Caco-2 (cell line): Measurements from ENCODE around the gene SORCS2. TPM values are rescaled to one million over a fixed set of nuclear protein-coding genes. Genes with fewer than 3 reads are reported as not detected.

ENCODE experiments used
- BruUV-seq: library from RNA; stranded (reverse); fragments of 400-500 nt; replicated peaks from 2 replicates; lab custom pipeline; 2021; lab: Mats Ljungman, UMichigan
- CTCF ChIA-PET: fragments of 300-600 bp; sonication (Branson Sonifier 250); formaldehyde crosslinking; loops from one replicate; lab custom pipeline; 2022; ENCODE audit warnings: antibody characterized with exemption; lab: Charles Lee
- POLR2A ChIA-PET: fragments of 300-600 bp; sonication (Branson Sonifier 250); formaldehyde crosslinking; loops from one replicate; lab custom pipeline; 2022; ENCODE audit warnings: antibody characterized with exemption; lab: Charles Lee
- DNase-seq, 2 experiments: peaks; one replicate each; pipeline versions ENCODE4 v3.0.0 to v3.0.0-alpha.2; 2020 to 2022
- H3K27me3 ChIP-seq: replicated peaks from 2 replicates; pipeline ENCODE4 v1.6.0; 2011; ENCODE audit warnings: low read length; ENCODE audit not compliant: control insufficient read depth, insufficient read depth
- H3K36me3 ChIP-seq: 2 replicates; pipeline ENCODE4 v1.5.1; 2011; ENCODE audit warnings: low read length; ENCODE audit not compliant: control insufficient read depth, insufficient read depth
- H3K4me1 ChIP-seq: fragments of 250-450 bp; sonication (Bioruptor Pico); 2 replicates; pipeline ENCODE4 v1.5.1; 2020; ENCODE audit warnings: mild to moderate bottlenecking
- H3K4me3 ChIP-seq: 2 replicates; pipeline ENCODE4 v1.5.1; 2011; ENCODE audit warnings: low read depth, mild to moderate bottlenecking, control low read depth, low read length
- H3K9me3 ChIP-seq: fragments of 250-450 bp; sonication (Bioruptor Pico); 2 replicates; pipeline ENCODE4 v1.5.1; 2020; ENCODE audit warnings: mild to moderate bottlenecking, moderate library complexity
- H3K27ac Mint-ChIP-seq: one replicate; pipeline ENCODE4 v1.8.0; 2022; ENCODE audit warnings: mixed read lengths; ENCODE audit not compliant: unreplicated experiment
- H3K27me3 Mint-ChIP-seq: one replicate; pipeline ENCODE4 v1.8.0; 2022; ENCODE audit warnings: mixed read lengths; ENCODE audit not compliant: insufficient read depth, unreplicated experiment
- H3K36me3 Mint-ChIP-seq: one replicate; pipeline ENCODE4 v1.8.0; 2022; ENCODE audit warnings: mild to moderate bottlenecking, mixed read lengths; ENCODE audit not compliant: insufficient read depth, unreplicated experiment
- H3K4me1 Mint-ChIP-seq: one replicate; pipeline ENCODE4 v1.8.0; 2022; ENCODE audit warnings: low read depth, mixed read lengths; ENCODE audit not compliant: unreplicated experiment
- H3K4me3 Mint-ChIP-seq: one replicate; pipeline ENCODE4 v1.8.0; 2022; ENCODE audit warnings: mild to moderate bottlenecking, moderate library complexity, mixed read lengths; ENCODE audit not compliant: unreplicated experiment
- H3K9me3 Mint-ChIP-seq: one replicate; pipeline ENCODE4 v1.8.0; 2022; ENCODE audit warnings: mixed read lengths; ENCODE audit not compliant: unreplicated experiment
- intact Hi-C: fragments of 100-400 bp; cut with micrococcal nuclease; formaldehyde crosslinking; loops from one replicate; pipeline ENCODE4 v1.10.0; 2022; ENCODE audit not compliant: unreplicated experiment
- total RNA-seq: library from RNA; stranded (reverse); gene quantifications from 2 replicates; pipeline ENCODE4 v1.2.3, GENCODE V29; 2022
- TF ChIP-seq, protein P1 (sequence below), 2 experiments: fragments of 200-600 bp in 1 of 2; IDR thresholded peaks; 1 replicate in 1 of 2; 2 replicates in 1 of 2; pipeline versions ENCODE4 v1.5.1 to v1.8.0; 2011 to 2022; ENCODE audit warnings: antibody characterized with exemption in 1 of 2, control low read depth in 1 of 2, inconsistent platforms in 1 of 2, low read depth in 1 of 2, low read length in 1 of 2, mild to moderate bottlenecking in 1 of 2, moderate library complexity in 1 of 2; ENCODE audit not compliant: insufficient read depth in 1 of 2, severe bottlenecking in 1 of 2, unreplicated experiment in 1 of 2

SORCS2 gene
- total RNA-seq, 1 experiment from 2014 or later: 1.6 TPM

- DNase-seq: no peak
Observed at GRCh38 chr4:7740866-7741525, 548.7 kb downstream of the SORCS2 start.

DNA sequence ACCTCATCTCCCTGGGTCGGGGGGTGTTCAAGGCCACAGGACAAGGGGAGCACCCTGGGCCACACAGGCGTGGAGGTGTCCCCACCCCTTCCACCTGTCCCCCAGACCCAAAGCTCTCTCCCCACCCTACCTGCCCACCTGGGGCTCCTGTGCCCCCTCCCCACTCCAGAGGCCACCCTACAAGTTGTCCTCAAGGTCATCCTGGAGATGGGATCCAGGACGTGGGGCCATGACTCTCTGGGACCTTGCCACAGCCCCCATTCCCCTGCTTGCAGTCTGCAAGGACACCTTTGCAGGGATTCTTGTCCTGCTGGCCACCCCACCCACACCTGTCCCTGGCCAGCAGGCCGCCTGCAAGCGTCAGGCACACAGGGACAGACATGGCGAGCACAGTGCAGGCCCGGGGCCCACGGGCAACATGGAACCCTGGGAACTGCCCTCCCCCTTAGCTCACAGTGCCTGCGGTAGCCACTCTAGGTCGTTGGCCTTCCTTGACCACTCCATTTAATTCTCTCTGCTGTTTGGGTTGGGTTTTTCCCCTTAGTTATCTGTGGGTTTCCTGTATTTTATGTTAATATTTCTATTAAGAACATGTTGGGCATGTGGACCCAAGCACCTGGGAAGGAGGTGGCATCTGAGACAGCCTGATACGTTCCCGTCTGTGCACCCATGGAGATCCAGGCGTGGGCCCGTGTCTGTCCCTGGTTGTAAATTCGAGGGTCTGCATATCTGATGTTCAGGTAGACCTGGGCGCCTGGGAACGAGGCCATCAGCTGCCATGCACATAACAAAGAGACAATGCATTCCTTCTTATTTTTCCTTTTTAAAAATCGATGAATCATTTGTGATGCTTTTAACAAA is 549.8 kb downstream of the SORCS2 start:
- Mint-ChIP-seq H3K4me3 (no peak overlapping the region), H3K4me1 (peaks cover 8% of the 10 kb centered on the region), H3K27me3 (no peaks in the 10 kb centered on the region), H3K9me3 (no peaks in the 10 kb centered on the region), H3K27ac (no peak overlapping the region), H3K36me3 (peaks cover 13% of the 10 kb centered on the region)
- H3K4me3 ChIP-seq: no peak overlapping the region
- no peaks in the 10 kb centered on the region for H3K9me3 ChIP-seq
- DNase-seq: no peak
- ChIA-PET POLR2A (no interaction called here), CTCF (no interaction called here)
- H3K27me3 ChIP-seq: no peaks in the 10 kb centered on the region
- TF ChIP-seq, protein P1, sequence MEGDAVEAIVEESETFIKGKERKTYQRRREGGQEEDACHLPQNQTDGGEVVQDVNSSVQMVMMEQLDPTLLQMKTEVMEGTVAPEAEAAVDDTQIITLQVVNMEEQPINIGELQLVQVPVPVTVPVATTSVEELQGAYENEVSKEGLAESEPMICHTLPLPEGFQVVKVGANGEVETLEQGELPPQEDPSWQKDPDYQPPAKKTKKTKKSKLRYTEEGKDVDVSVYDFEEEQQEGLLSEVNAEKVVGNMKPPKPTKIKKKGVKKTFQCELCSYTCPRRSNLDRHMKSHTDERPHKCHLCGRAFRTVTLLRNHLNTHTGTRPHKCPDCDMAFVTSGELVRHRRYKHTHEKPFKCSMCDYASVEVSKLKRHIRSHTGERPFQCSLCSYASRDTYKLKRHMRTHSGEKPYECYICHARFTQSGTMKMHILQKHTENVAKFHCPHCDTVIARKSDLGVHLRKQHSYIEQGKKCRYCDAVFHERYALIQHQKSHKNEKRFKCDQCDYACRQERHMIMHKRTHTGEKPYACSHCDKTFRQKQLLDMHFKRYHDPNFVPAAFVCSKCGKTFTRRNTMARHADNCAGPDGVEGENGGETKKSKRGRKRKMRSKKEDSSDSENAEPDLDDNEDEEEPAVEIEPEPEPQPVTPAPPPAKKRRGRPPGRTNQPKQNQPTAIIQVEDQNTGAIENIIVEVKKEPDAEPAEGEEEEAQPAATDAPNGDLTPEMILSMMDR (IDR thresholded peaks at IDR 0.05; ENCODE audit: insufficient read depth in 1 of 2, low read depth in 1 of 2, low read length in 1 of 2, severe bottlenecking in 1 of 2, unreplicated experiment in 1 of 2): no peak
- H3K4me1 ChIP-seq: peaks cover 3% of the 10 kb centered on the region
- no TSS peak for BruUV-seq
- no peaks in the 10 kb centered on the region for H3K36me3 ChIP-seq
- intact Hi-C loops: no loop called here

More at GRCh38 chr4:7740866-7741525, 548.7 kb downstream of the SORCS2 start:
- H3K4me3 ChIP-seq: no peak overlapping the region
- CTCF ChIA-PET: no interaction called here
- TF ChIP-seq, protein P1 (IDR thresholded peaks at IDR 0.05; ENCODE audit: insufficient read depth in 1 of 2, low read depth in 1 of 2, low read length in 1 of 2, severe bottlenecking in 1 of 2, unreplicated experiment in 1 of 2): no peak
- intact Hi-C loops: no loop called here
- no peak overlapping the region for H3K27ac Mint-ChIP-seq
- no peaks in the 10 kb centered on the region for H3K9me3 ChIP-seq
- H3K36me3 Mint-ChIP-seq: peaks cover 6% of the 10 kb centered on the region
- POLR2A ChIA-PET: no interaction called here
- H3K27me3 ChIP-seq: no peaks in the 10 kb centered on the region
- no peaks in the 10 kb centered on the region for H3K4me1 Mint-ChIP-seq
- no peak overlapping the region for H3K4me3 Mint-ChIP-seq
- no TSS peak for BruUV-seq
- no peaks in the 10 kb centered on the region for H3K27me3 Mint-ChIP-seq
- H3K36me3 ChIP-seq: no peaks in the 10 kb centered on the region
- no peaks in the 10 kb centered on the region for H3K9me3 Mint-ChIP-seq
- H3K4me1 ChIP-seq: no peaks in the 10 kb centered on the region

DNA sequence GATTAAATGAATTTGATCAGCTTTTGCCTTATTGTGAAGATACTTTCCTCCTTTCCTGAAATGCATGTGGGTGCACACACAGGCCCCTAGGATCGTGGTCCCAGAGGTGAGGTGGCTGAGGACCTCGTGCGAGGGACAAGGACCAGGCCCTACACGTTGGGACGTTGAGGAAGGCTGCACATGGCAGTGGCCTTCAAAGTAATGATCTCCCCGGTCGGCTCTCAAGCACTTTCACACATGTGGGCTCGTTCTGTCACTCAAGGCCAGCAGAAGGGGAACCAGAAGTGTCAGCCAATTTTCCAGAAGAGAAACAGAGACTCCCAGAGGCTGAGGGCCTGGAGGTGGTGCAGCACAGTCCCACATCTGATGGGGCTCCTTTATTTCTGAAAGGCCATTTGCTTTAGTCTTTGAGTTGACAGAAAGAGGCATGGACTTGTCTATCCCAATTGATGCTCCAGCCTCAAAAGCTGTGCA is 550.5 kb downstream of the SORCS2 start:
- Histone ChIP-seq H3K36me3 (no peaks in the 10 kb centered on the region), H3K4me1 (peaks cover 9% of the 10 kb centered on the region), H3K9me3 (no peaks in the 10 kb centered on the region), H3K27me3 (no peaks in the 10 kb centered on the region), H3K4me3 (no peak overlapping the region)
- CTCF ChIA-PET: no interaction called here
- Mint-ChIP-seq H3K9me3 (no peaks in the 10 kb centered on the region), H3K4me1 (peaks cover 15% of the 10 kb centered on the region), H3K27ac (no peak overlapping the region), H3K36me3 (peaks cover 17% of the 10 kb centered on the region), H3K27me3 (no peaks in the 10 kb centered on the region), H3K4me3 (no peak overlapping the region)
- intact Hi-C loops: no loop called here
- no TSS peak for BruUV-seq
- TF ChIP-seq, protein P1 (IDR thresholded peaks at IDR 0.05; ENCODE audit: insufficient read depth in 1 of 2, low read depth in 1 of 2, low read length in 1 of 2, severe bottlenecking in 1 of 2, unreplicated experiment in 1 of 2): no peak
- no peak for DNase-seq
- POLR2A ChIA-PET: no interaction called here
